Renal pelvis (tissue), 4 donors: ENCODE measurements around the gene LRP5. TPM values are rescaled to one million over a fixed set of nuclear protein-coding genes. Genes with fewer than 3 reads are reported as not detected.

ENCODE experiments used
- DNase-seq: peaks from one replicate; pipeline ENCODE4 v3.0.0-alpha.2; 2013
- polyA plus RNA-seq, 3 donors: library from polyadenylated mRNA; unstranded; fragments of 120-200 nt; gene quantifications; one replicate each; pipeline ENCODE4 v1.2.1, GENCODE V29; 2013; ENCODE audit not compliant: insufficient read length in 3 of 3

Gene LRP5
- polyA plus RNA-seq, 3 donors = 55.3 to 58.8 (median 57.5) TPM

- DNase-seq = no peak
Measured at GRCh38 chr11:68495872-68496271, 183.5 kb downstream of the LRP5 start.

- DNase-seq = no peak
Measured at GRCh38 chr11:68497761-68498160, 185.4 kb downstream of the LRP5 start.

- DNase-seq = no peak
Measured at GRCh38 chr11:68498321-68498720, 185.9 kb downstream of the LRP5 start.

Other genes with a start within 250 kb of the LRP5 start
- gene CHKA, start 191.2 kb upstream of the LRP5 start, polyA plus RNA-seq = 10 to 100 TPM; 30.0 to 55.7 (median 49.8) TPM
- 10 to 100 TPM; 66.6 to 79.4 (median 73.7) TPM for gene KMT5B, start 99.3 kb upstream of the LRP5 start, polyA plus RNA-seq
- gene C11orf24, start 40.6 kb upstream of the LRP5 start, polyA plus RNA-seq = 10 to 100 TPM; 24.9 to 30.2 (median 26.7) TPM
- gene PPP6R3, start 148.2 kb downstream of the LRP5 start, polyA plus RNA-seq = 100 to 1,000 TPM in 2 of 3 donors, 10 to 100 TPM in 1; 87.6 to 124 (median 119) TPM